Sigmoid colon (tissue), 4 donors: Measurements from ENCODE around the gene METRNL.

Experiments used
- CTCF ChIP-seq, 4 experiments: fragments of 450-650 bp in 3 of 4; fragments of 200-600 bp in 1 of 4; IDR thresholded peaks; one replicate each; pipeline ENCODE4 v1.5.1; 2016 to 2019; ENCODE audit warnings: antibody characterized with exemption in 4 of 4, mild to moderate bottlenecking in 3 of 4, moderate library complexity in 2 of 4
- EP300 ChIP-seq, 4 donors: sonication (generic); formaldehyde crosslinking; IDR thresholded peaks; one replicate each; pipeline ENCODE4 v1.6.1; 2017; ENCODE audit warnings: antibody characterized with exemption in 4 of 4

DNA sequence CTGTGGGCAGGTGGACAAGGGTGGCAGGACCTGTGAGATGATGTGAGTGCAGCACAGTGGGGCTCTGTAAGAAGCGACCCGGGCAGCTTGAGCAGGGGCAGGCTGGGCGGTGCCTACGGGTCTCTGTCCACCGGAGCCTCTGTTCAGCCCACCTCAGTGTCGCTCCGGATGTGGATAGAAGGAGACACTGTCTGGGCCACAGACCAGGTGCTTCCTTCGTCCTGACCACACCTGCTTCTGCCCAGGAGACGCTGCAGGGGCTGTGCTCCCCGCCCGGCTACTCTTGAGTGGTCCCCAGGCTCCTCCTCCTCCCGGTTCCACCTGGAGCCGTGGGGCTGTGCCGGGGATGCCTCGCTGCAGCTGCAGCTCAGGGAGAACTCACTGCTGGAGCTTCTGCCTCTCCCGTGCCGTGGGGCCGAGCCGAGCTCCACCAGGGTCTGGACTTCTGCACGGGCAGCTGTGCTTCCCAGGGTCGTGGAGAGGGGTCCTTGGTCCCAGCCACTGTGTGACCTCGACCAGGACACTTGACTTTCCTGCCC lies 21.5 kb downstream of the METRNL start:
- no peak for TF ChIP-seq CTCF (IDR thresholded peaks at IDR 0.05)
- TF ChIP-seq EP300 (IDR thresholded peaks at IDR 0.05): no peak
